Measurements from ENCODE around the gene PVALEF.

GRCh38 chr17:81134064-81134781 is 31.1 kb upstream of the PVALEF start:
- TF ChIP-seq CTCF (IDR thresholded peaks at IDR 0.05 in 4 of 5, conservative IDR thresholded peaks at IDR 0.05 in 1 of 5) (no peak), POLR2A (IDR thresholded peaks at IDR 0.05) (no peak)
